SK-N-SH (cell line): Measurements from ENCODE around the gene GALNT12. TPM values are rescaled to one million over a fixed set of nuclear protein-coding genes. Genes with fewer than 3 reads are reported as not detected.

Source experiments
- CTCF ChIA-PET: fragments of 300-600, 350-600 bp; formaldehyde crosslinking; extraction: SDS; loops from one replicate; lab custom pipeline; 2021; lab: Yijun Ruan, JAX
- POLR2A ChIA-PET: fragments of 350-600 bp; sonication (Branson Sonifier 250); formaldehyde crosslinking; extraction: SDS; loops from one replicate; lab custom pipeline; 2020; ENCODE audit warnings: antibody characterized with exemption, inconsistent platforms; lab: Yijun Ruan, JAX
- DNase-seq: peaks from one replicate; pipeline ENCODE4 v3.0.0; 2012
- H2AFZ ChIP-seq: fragments of 200-600 bp; sonication (generic); 2 replicates; pipeline ENCODE4 v1.8.1; 2016; ENCODE audit warnings: antibody characterized with exemption, mild to moderate bottlenecking, low read depth
- H3F3A ChIP-seq: fragments of 200-600 bp; sonication (generic); replicated peaks from 2 replicates; pipeline ENCODE3; 2016; ENCODE audit warnings: antibody characterized with exemption, mild to moderate bottlenecking; ENCODE audit not compliant: insufficient read depth
- H3K27ac ChIP-seq, 2 experiments: fragments of 200-500 bp in 1 of 2; fragments of 200-600 bp in 1 of 2; sonication (Bioruptor generic) in 1 of 2; sonication (generic), shearing (Covaris generic) in 1 of 2; 2 replicates each; pipeline versions ENCODE4 v1.5.1 to v1.6.1; 2014 to 2016; ENCODE audit warnings: low read depth in 2 of 2, inconsistent platforms in 1 of 2, low read length in 1 of 2, mild to moderate bottlenecking in 1 of 2, mixed read lengths in 1 of 2
- H3K27me3 ChIP-seq: fragments of 200-600 bp; sonication (generic), shearing (Covaris generic); 2 replicates; pipeline ENCODE4 v1.6.1; 2016; ENCODE audit warnings: mixed run types; ENCODE audit not compliant: insufficient read depth
- H3K36me3 ChIP-seq, 2 experiments: fragments of 200-500 bp in 1 of 2; fragments of 200-600 bp in 1 of 2; sonication (Bioruptor generic) in 1 of 2; sonication (generic) in 1 of 2; replicated peaks in 1 of 2; 2 replicates each; pipeline versions ENCODE3 to v1.5.1; 2014 to 2016; ENCODE audit warnings: low read length in 1 of 2, mild to moderate bottlenecking in 1 of 2; ENCODE audit not compliant: insufficient read depth in 2 of 2, control insufficient read depth in 1 of 2
- H3K4me1 ChIP-seq, 2 experiments: fragments of 200-500 bp in 1 of 2; fragments of 200-600 bp in 1 of 2; sonication (Bioruptor generic) in 1 of 2; sonication (generic), shearing (Covaris generic) in 1 of 2; 2 replicates each; pipeline versions ENCODE4 v1.5.1 to v1.6.1; 2014 to 2016; ENCODE audit warnings: low read depth in 1 of 2, low read length in 1 of 2, mixed run types in 1 of 2; ENCODE audit not compliant: insufficient read depth in 2 of 2, control insufficient read depth in 1 of 2
- H3K4me2 ChIP-seq: fragments of 200-600 bp; sonication (generic), shearing (Covaris generic); 2 replicates; pipeline ENCODE4 v1.6.1; 2017; ENCODE audit warnings: mixed run types
- H3K4me3 ChIP-seq, 2 experiments: fragments of 200-500 bp in 1 of 2; fragments of 200-600 bp in 1 of 2; sonication (Bioruptor generic) in 1 of 2; sonication (generic), shearing (Covaris generic) in 1 of 2; 2 replicates each; pipeline versions ENCODE4 v1.5.1 to v1.8.1; 2014 to 2016; ENCODE audit warnings: low read depth in 2 of 2, inconsistent platforms in 1 of 2, low read length in 1 of 2, mild to moderate bottlenecking in 1 of 2, mixed read lengths in 1 of 2, moderate library complexity in 1 of 2
- H3K79me2 ChIP-seq: fragments of 200-600 bp; sonication (generic); 2 replicates; pipeline ENCODE4 v1.8.1; 2017; ENCODE audit warnings: mild to moderate bottlenecking; ENCODE audit not compliant: insufficient read depth
- H3K9ac ChIP-seq: fragments of 200-600 bp; sonication (generic); 2 replicates; pipeline ENCODE4 v1.6.1; 2017; ENCODE audit warnings: mixed run types
- H3K9me2 ChIP-seq: fragments of 200-600 bp; sonication (generic); 2 replicates; pipeline ENCODE4 v1.6.1; 2017; ENCODE audit warnings: mixed run types
- H3K9me3 ChIP-seq: fragments of 200-600 bp; sonication (generic); 2 replicates; pipeline ENCODE4 v1.6.1; 2017; ENCODE audit warnings: mixed run types, mild to moderate bottlenecking, moderate library complexity
- H4K20me1 ChIP-seq: fragments of 200-600 bp; sonication (generic); 2 replicates; pipeline ENCODE4 v1.6.1; 2017; ENCODE audit warnings: mild to moderate bottlenecking, mixed run types; ENCODE audit not compliant: insufficient read depth
- ELF1 ChIP-seq: IDR thresholded peaks from 2 replicates; pipeline ENCODE4 v1.4.0; 2012
- EZH2phosphoT487 ChIP-seq: fragments of 200-600 bp; sonication (generic); IDR thresholded peaks from 2 replicates; pipeline ENCODE4 v1.6.1; 2017; ENCODE audit warnings: low read depth, mixed run types, mild to moderate bottlenecking, antibody characterized with exemption, moderate library complexity, borderline replicate concordance
- FOSL2 ChIP-seq: IDR thresholded peaks from 2 replicates; pipeline ENCODE4 v1.4.0; 2012; ENCODE audit warnings: low read depth, mild to moderate bottlenecking, moderate library complexity, borderline replicate concordance
- FOXM1 ChIP-seq: IDR thresholded peaks from 2 replicates; pipeline ENCODE4 v1.4.0; 2012; ENCODE audit warnings: low read depth, mild to moderate bottlenecking
- GATA2 ChIP-seq: sonication (generic); formaldehyde crosslinking; IDR thresholded peaks from 2 replicates; pipeline ENCODE4 v1.5.0; 2020; ENCODE audit warnings: mild to moderate bottlenecking, missing genetic modification reagents
- JUND ChIP-seq: IDR thresholded peaks from 2 replicates; pipeline ENCODE4 v1.4.0; 2012
- MAX ChIP-seq: IDR thresholded peaks from 2 replicates; pipeline ENCODE4 v1.4.0; 2012; ENCODE audit warnings: low read depth
- MXI1 ChIP-seq: IDR thresholded peaks from 2 replicates; pipeline ENCODE4 v1.6.1; 2012; ENCODE audit warnings: mild to moderate bottlenecking, low read depth, low read length, improper control_type of control experiment
- NFIC ChIP-seq: IDR thresholded peaks from 2 replicates; pipeline ENCODE4 v1.4.0; 2012; ENCODE audit warnings: borderline replicate concordance
- PBX3 ChIP-seq: IDR thresholded peaks from 2 replicates; pipeline ENCODE4; 2012
- RFX5 ChIP-seq: IDR thresholded peaks from 2 replicates; pipeline ENCODE4 v1.6.1; 2012; ENCODE audit warnings: mild to moderate bottlenecking, improper control_type of control experiment, low read length
- RXRA ChIP-seq: IDR thresholded peaks from 2 replicates; pipeline ENCODE4 v1.4.0; 2012; ENCODE audit warnings: low read depth, mild to moderate bottlenecking, borderline replicate concordance
- SIN3A ChIP-seq: IDR thresholded peaks from 2 replicates; pipeline ENCODE4 v1.6.1; 2012; ENCODE audit warnings: low read depth, mild to moderate bottlenecking, low read length, moderate library complexity, borderline replicate concordance
- TAF1 ChIP-seq: IDR thresholded peaks from 2 replicates; pipeline ENCODE4 v1.6.1; 2012; ENCODE audit warnings: low read depth, mild to moderate bottlenecking, low read length, moderate library complexity, borderline replicate concordance
- TCF12 ChIP-seq: IDR thresholded peaks from 2 replicates; pipeline ENCODE4 v1.4.0; 2012
- TEAD4 ChIP-seq: IDR thresholded peaks from 2 replicates; pipeline ENCODE4 v1.4.0; 2012; ENCODE audit warnings: mild to moderate bottlenecking, borderline replicate concordance; ENCODE audit not compliant: insufficient read depth
- USF1 ChIP-seq: IDR thresholded peaks from 2 replicates; pipeline ENCODE4 v1.4.0; 2012; ENCODE audit warnings: low read depth, borderline replicate concordance
- WGBS: methylation state at CpG from one replicate; pipeline ENCODE4 v1.1.6; 2017; ENCODE audit warnings: low lambda C conversion rate; 5-methylcytosine and 5-hydroxymethylcytosine counted together
- polyA plus RNA-seq, 3 experiments: library from polyadenylated mRNA; depleted of rRNA; stranded (reverse); fragments of >200 nt; gene quantifications; 2 replicates each; pipeline ENCODE4 v1.2.3, GENCODE V29; 2012

The GALNT12 gene
- polyA plus RNA-seq, 1 of the 3 experiments (the other 2 are of a cell fraction): 7.4 TPM

GRCh38 chr9:98811051-98811650 is 3.7 kb downstream of the GALNT12 start:
- H3K4me3 ChIP-seq: no peak overlapping the region

GRCh38 chr9:98815391-98815951 is 8.0 kb downstream of the GALNT12 start:
- Histone ChIP-seq H3K4me2 (no peak overlapping the region), H3K27ac (no peak overlapping the region), H3K36me3 (no peaks in the 10 kb centered on the region), H2AFZ (no peak overlapping the region), H3K27me3 (no peaks in the 10 kb centered on the region), H3K4me3 (no peak overlapping the region), H3K9me3 (no peaks in the 10 kb centered on the region), H4K20me1 (no peaks in the 10 kb centered on the region), H3F3A (peaks cover 7% of the 10 kb centered on the region), H3K9ac (no peak overlapping the region), H3K79me2 (no peaks in the 10 kb centered on the region), H3K9me2 (no peaks in the 10 kb centered on the region), H3K4me1 (no peaks in the 10 kb centered on the region)
- ChIA-PET POLR2A (no interaction called here), CTCF (no interaction called here)
- DNase-seq: no peak
- WGBS: 81% methylated on average over 6 of the region's 6 CpGs
- TF ChIP-seq PBX3 (no peak), ELF1 (no peak), MAX (no peak), TCF12 (no peak), USF1 (no peak), TAF1 (no peak), SIN3A (no peak), FOXM1 (no peak), RXRA (no peak), EZH2phosphoT487 (no peak), TEAD4 (no peak), FOSL2 (no peak), NFIC (no peak)

More at GRCh38 chr9:98811051-98811650, 3.7 kb downstream of the GALNT12 start:
- POLR2A ChIA-PET: no interaction called here
- no peaks in the 10 kb centered on the region for H3K36me3 ChIP-seq
- DNase-seq: no peak
- H4K20me1 ChIP-seq: no peaks in the 10 kb centered on the region
- no peak overlapping the region for H3K4me2 ChIP-seq
- no peaks in the 10 kb centered on the region for H3K79me2 ChIP-seq
- H3K9ac ChIP-seq: no peak overlapping the region
- H3K9me2 ChIP-seq: no peaks in the 10 kb centered on the region
- 33% methylated on average over 2 of the region's 2 CpGs for WGBS
- H3K4me1 ChIP-seq: peaks cover 0 to 9% of the 10 kb centered on the region in 2 experiments; a peak in 1 of 4 replicates
- CTCF ChIA-PET: no interaction called here
- H3F3A ChIP-seq: peaks cover 7% of the 10 kb centered on the region
- no peaks in the 10 kb centered on the region for H3K9me3 ChIP-seq
- H3K27me3 ChIP-seq: 0 out of 2 replicates have a peak, but pooled peaks cover under 1% of the 10 kb centered on the region
- H2AFZ ChIP-seq: no peak overlapping the region
- peak overlapping the region in 1 of 2 experiments; percentile 26; a peak in 2 of 4 replicates for H3K27ac ChIP-seq
- no peak for TF ChIP-seq SIN3A
- no peak for TF ChIP-seq GATA2 (CRISPR knock-in tag)
- TF ChIP-seq FOSL2: peak; percentile 55; the same call in 1 of the 2 replicates
- TF ChIP-seq PBX3: peak; percentile 14; the same call in 1 of the 2 replicates
- TF ChIP-seq RXRA: peak; percentile 71; the same call in 1 of the 2 replicates
- no peak for TF ChIP-seq MXI1
- no peak for TF ChIP-seq ELF1
- TF ChIP-seq RFX5: no peak
- 0 out of 2 replicates have a peak, but pooled peaks have one; percentile 19 for TF ChIP-seq TCF12
- TF ChIP-seq JUND: 0 out of 2 replicates have a peak, but pooled peaks have one; percentile 18
